DND-41 (cell line): ENCODE results near the gene NLGN1.
"Not testable (repeated sequence)": the region's sequence is repeated elsewhere in the genome, so short reads cannot be mapped to it uniquely, and the experiment has no call there.

Experiments used
- ATAC-seq: fragments of 200-7000 bp; cut with Tn5 transposase; 3 replicates; pipeline ENCODE4 v1.9.1; 2021; ENCODE audit warnings: low read depth; ENCODE audit not compliant: insufficient read depth
- DNase-seq: peaks from one replicate; pipeline ENCODE4 v3.0.0-alpha.2; 2020
- H2AFZ ChIP-seq: 2 replicates; pipeline ENCODE4 v1.6.0; 2012; ENCODE audit warnings: low read depth, low read length
- H3K27ac ChIP-seq: 2 replicates; pipeline ENCODE4 v1.5.1; 2012; ENCODE audit warnings: low read length, inconsistent platforms
- H3K27me3 ChIP-seq: fragments of 200-600 bp; sonication (generic); 2 replicates; pipeline ENCODE4 v1.6.0; 2012; ENCODE audit warnings: low read length, mild to moderate bottlenecking, inconsistent platforms; ENCODE audit not compliant: insufficient read depth, poor library complexity
- H3K36me3 ChIP-seq: 2 replicates; pipeline ENCODE4 v1.5.1; 2012; ENCODE audit warnings: low read length, inconsistent platforms; ENCODE audit not compliant: insufficient read depth
- H3K4me1 ChIP-seq: 2 replicates; pipeline ENCODE4 v1.5.1; 2012; ENCODE audit warnings: mild to moderate bottlenecking, low read length; ENCODE audit not compliant: insufficient read depth
- H3K4me2 ChIP-seq: 2 replicates; pipeline ENCODE4 v1.6.0; 2012; ENCODE audit warnings: mild to moderate bottlenecking, moderate library complexity, low read length, inconsistent platforms; ENCODE audit not compliant: insufficient read depth
- H3K4me3 ChIP-seq, 2 experiments: fragments of 200-600 bp in 1 of 2; shearing (Covaris generic) in 1 of 2; 2 replicates each; pipeline ENCODE4 v1.5.1; 2012 to 2016; ENCODE audit warnings: inconsistent platforms in 2 of 2, low read length in 2 of 2, mild to moderate bottlenecking in 2 of 2, low read depth in 1 of 2, moderate library complexity in 1 of 2
- H3K79me2 ChIP-seq: 2 replicates; pipeline ENCODE4 v1.6.0; 2012; ENCODE audit warnings: low read length, inconsistent platforms; ENCODE audit not compliant: insufficient read depth
- H3K9ac ChIP-seq: 2 replicates; pipeline ENCODE4 v1.6.0; 2012; ENCODE audit warnings: low read depth, mild to moderate bottlenecking, inconsistent platforms, low read length, moderate library complexity
- H3K9me3 ChIP-seq: 2 replicates; pipeline ENCODE4 v1.5.1; 2012; ENCODE audit warnings: low read length, moderate library complexity, mild to moderate bottlenecking, inconsistent platforms; ENCODE audit not compliant: insufficient read depth, severe bottlenecking
- H4K20me1 ChIP-seq: 2 replicates; pipeline ENCODE4 v1.6.0; 2012; ENCODE audit warnings: low read length; ENCODE audit not compliant: insufficient read depth
- CTCF ChIP-seq: IDR thresholded peaks from 2 replicates; pipeline ENCODE4 v1.5.1; 2012; ENCODE audit warnings: borderline replicate concordance, low read length, moderate library complexity, mild to moderate bottlenecking; ENCODE audit not compliant: poor library complexity, severe bottlenecking; ENCODE audit errors: extremely low read depth
- EZH2 ChIP-seq: IDR thresholded peaks from 3 replicates; pipeline ENCODE4 v1.6.1; 2012; ENCODE audit warnings: borderline replicate concordance, low read depth, mild to moderate bottlenecking, moderate library complexity, low read length, inconsistent platforms; ENCODE audit not compliant: severe bottlenecking

NLGN1 gene

GRCh38 chr3:174223626-174224025, 826.1 kb downstream of the NLGN1 start:
- H2AFZ ChIP-seq = no peak overlapping the region
- H3K27ac ChIP-seq = no peak overlapping the region
- H3K79me2 ChIP-seq = no peaks in the 10 kb centered on the region
- no peaks in the 10 kb centered on the region for H3K4me1 ChIP-seq
- TF ChIP-seq EZH2 = no peak
- TF ChIP-seq CTCF = no peak
- H4K20me1 ChIP-seq = no peaks in the 10 kb centered on the region
- ATAC-seq (no peak), DNase-seq (no peak)
- no peak overlapping the region for H3K9ac ChIP-seq
- no peak overlapping the region for H3K4me2 ChIP-seq
- H3K27me3 ChIP-seq = no peaks in the 10 kb centered on the region
- no peaks in the 10 kb centered on the region for H3K9me3 ChIP-seq
- H3K4me3 ChIP-seq = no peak overlapping the region
- no peaks in the 10 kb centered on the region for H3K36me3 ChIP-seq

- Histone ChIP-seq H3K27me3 (no peaks in the 10 kb centered on the region), H3K9me3 (no peaks in the 10 kb centered on the region), H3K9ac (no peak overlapping the region), H3K4me1 (no peaks in the 10 kb centered on the region), H3K27ac (no peak overlapping the region), H2AFZ (no peak overlapping the region), H3K79me2 (no peaks in the 10 kb centered on the region), H3K36me3 (no peaks in the 10 kb centered on the region), H3K4me3 (no peak overlapping the region), H3K4me2 (no peak overlapping the region), H4K20me1 (no peaks in the 10 kb centered on the region)
- no peak for ATAC-seq
- no peak for TF ChIP-seq EZH2
- no peak for DNase-seq
Measured at GRCh38 chr3:174229916-174230315, 832.4 kb downstream of the NLGN1 start.

- not testable (repeated sequence) for H3K9me3 ChIP-seq, H2AFZ ChIP-seq, H3K4me1 ChIP-seq, H3K27ac ChIP-seq, H4K20me1 ChIP-seq, H3K27me3 ChIP-seq, H3K4me3 ChIP-seq, H3K4me2 ChIP-seq, H3K79me2 ChIP-seq, DNase-seq, H3K36me3 ChIP-seq, H3K9ac ChIP-seq, ATAC-seq
Measured at GRCh38 chr3:174232028-174232657, 834.6 kb downstream of the NLGN1 start.

- H3K27me3 ChIP-seq = no peaks in the 10 kb centered on the region
- no peaks in the 10 kb centered on the region for H3K79me2 ChIP-seq
- no peak overlapping the region for H3K4me2 ChIP-seq
- H3K9me3 ChIP-seq = no peaks in the 10 kb centered on the region
- no peak overlapping the region for H3K4me3 ChIP-seq
- DNase-seq = no peak
- no peaks in the 10 kb centered on the region for H4K20me1 ChIP-seq
- no peak overlapping the region for H3K9ac ChIP-seq
- no peak overlapping the region for H3K27ac ChIP-seq
- no peak for ATAC-seq
- TF ChIP-seq CTCF (no peak), EZH2 (no peak)
- H2AFZ ChIP-seq = no peak overlapping the region
- H3K4me1 ChIP-seq = no peaks in the 10 kb centered on the region
- no peaks in the 10 kb centered on the region for H3K36me3 ChIP-seq
Measured at GRCh38 chr3:174232658-174233429, 835.3 kb downstream of the NLGN1 start.
